Mammary epithelial cell (primary cell): Measurements from ENCODE around the gene OR5H15.
"Not testable (repeated sequence)": the region's sequence is repeated elsewhere in the genome, so short reads cannot be mapped to it uniquely, and the experiment has no call there.

ENCODE experiments used
- EZH2 ChIP-seq: IDR thresholded peaks from 2 replicates; pipeline ENCODE4 v1.6.1; 2012; ENCODE audit warnings: low read length, inconsistent platforms, borderline replicate concordance
- TF ChIP-seq, protein P1 (sequence below), 2 donors: IDR thresholded peaks in 1 of 2; conservative IDR thresholded peaks in 1 of 2; 2 replicates each; pipeline ENCODE4 v1.5.1; 2011 to 2012; ENCODE audit warnings: inconsistent platforms in 2 of 2, low read length in 2 of 2, mild to moderate bottlenecking in 2 of 2, control low read depth in 1 of 2, low read depth in 1 of 2; ENCODE audit not compliant: insufficient read depth in 1 of 2; ENCODE audit errors: extremely low read depth in 1 of 2

DNA sequence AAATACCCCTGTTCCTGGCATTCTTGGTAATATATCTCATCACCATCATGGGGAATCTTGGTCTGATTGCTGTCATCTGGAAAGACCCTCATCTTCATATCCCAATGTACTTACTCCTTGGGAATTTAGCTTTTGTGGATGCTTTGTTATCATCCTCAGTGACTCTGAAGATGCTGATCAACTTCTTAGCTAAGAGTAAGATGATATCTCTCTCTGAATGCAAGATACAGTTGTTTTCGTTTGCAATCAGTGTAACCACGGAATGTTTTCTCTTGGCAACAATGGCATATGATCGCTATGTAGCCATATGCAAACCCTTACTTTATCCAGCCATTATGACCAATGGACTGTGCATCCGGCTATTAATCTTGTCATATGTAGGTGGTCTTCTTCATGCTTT is 17.0 kb upstream of the OR5H15 start:
- TF ChIP-seq, protein P1, sequence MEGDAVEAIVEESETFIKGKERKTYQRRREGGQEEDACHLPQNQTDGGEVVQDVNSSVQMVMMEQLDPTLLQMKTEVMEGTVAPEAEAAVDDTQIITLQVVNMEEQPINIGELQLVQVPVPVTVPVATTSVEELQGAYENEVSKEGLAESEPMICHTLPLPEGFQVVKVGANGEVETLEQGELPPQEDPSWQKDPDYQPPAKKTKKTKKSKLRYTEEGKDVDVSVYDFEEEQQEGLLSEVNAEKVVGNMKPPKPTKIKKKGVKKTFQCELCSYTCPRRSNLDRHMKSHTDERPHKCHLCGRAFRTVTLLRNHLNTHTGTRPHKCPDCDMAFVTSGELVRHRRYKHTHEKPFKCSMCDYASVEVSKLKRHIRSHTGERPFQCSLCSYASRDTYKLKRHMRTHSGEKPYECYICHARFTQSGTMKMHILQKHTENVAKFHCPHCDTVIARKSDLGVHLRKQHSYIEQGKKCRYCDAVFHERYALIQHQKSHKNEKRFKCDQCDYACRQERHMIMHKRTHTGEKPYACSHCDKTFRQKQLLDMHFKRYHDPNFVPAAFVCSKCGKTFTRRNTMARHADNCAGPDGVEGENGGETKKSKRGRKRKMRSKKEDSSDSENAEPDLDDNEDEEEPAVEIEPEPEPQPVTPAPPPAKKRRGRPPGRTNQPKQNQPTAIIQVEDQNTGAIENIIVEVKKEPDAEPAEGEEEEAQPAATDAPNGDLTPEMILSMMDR (conservative IDR thresholded peaks at IDR 0.05 in 1 of 2, IDR thresholded peaks at IDR 0.05 in 1 of 2; ENCODE audit: extremely low read depth in 1 of 2, insufficient read depth in 1 of 2, low read depth in 1 of 2, low read length in 2 of 2), result not testable (repeated sequence)
- not testable (repeated sequence) for TF ChIP-seq EZH2
